Stimulated activated CD8-positive, alpha-beta memory T cell treated with anti-CD3 and anti-CD28 coated beads, Interleukin-15, amount 100 ng/mL, for 24 hours (primary cell): ENCODE results near the gene PAX5.

ENCODE experiments used
- DNase-seq: peaks from one replicate; pipeline ENCODE4 v3.0.0-alpha.2; 2020; ENCODE audit warnings: low read depth

PAX5 gene

GRCh38 chr9:36902080-36902716 lies 131.9 kb downstream of the PAX5 start:
- DNase-seq, result no peak

GRCh38 chr9:36901528-36901927 lies 132.5 kb downstream of the PAX5 start:
- DNase-seq, result no peak

- no peak for DNase-seq
Observed at GRCh38 chr9:36900856-36901220, 133.2 kb downstream of the PAX5 start.

GRCh38 chr9:36900136-36900855 lies 133.8 kb downstream of the PAX5 start:
- DNase-seq, result no peak

DNA sequence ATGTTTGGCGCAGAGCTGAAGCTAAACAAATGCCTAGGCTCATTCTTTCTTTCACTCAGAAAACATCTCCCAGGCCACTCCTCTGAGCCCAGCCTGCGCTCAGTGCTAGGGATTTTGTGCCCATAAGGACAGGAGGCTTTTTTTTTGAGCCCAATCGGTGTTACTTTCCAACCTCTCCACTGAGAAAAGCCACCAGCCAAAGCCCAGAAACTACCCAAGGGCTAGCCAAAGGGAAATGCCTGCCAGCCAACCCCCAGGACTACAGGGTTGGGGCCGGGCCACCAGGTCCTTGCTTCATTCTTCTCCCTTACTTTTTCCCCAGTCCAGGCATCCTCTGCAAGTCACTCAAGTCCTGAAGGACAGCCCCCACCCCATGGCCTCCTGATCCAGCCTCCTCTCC lies 134.7 kb downstream of the PAX5 start:
- no peak for DNase-seq

GRCh38 chr9:36898431-36899020 lies 135.5 kb downstream of the PAX5 start:
- no peak for DNase-seq

- DNase-seq, result no peak
Observed at GRCh38 chr9:36897478-36897877, 136.6 kb downstream of the PAX5 start.

DNA sequence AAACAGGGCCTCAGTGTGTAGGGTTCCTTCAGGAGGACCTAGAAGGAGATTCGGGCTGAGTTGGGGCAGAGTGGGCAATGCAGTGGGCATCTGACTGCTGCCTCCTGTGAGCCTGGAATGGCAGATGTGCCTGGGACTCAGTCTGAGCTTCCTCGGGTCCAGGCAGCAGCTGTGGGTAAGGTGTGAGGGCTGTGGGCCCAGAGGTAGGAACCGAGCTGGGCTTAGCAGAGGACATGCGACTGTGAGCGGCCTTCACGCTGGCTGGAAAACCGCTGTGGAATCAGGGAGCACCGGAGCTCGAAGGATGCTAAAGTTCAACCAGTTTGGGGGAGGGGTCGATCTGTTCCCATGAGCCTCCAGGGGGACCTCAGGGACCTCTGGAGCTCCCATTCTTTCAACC lies 137.0 kb downstream of the PAX5 start:
- DNase-seq, result no peak

DNA sequence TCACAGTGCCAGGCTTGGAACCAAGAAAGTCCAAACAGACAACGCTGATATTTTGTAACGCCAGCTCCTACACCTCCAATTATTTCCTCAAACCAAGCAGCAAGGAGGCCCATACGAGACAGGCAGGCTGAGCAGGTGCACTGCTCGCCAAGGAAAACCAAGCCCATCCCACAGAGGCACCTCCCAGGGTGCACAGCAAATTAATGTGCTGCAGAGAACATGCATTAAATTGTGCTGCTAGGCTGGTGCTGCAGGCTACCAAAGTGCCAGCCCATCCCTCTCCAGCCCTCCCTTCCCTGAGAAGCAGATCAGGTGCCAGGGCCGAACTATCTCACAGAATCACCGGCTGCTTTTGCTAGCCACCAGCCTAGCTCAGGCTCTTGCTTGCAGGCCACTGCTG lies 137.8 kb downstream of the PAX5 start:
- no peak for DNase-seq

- DNase-seq, result no peak
Observed at GRCh38 chr9:36895744-36896260, 138.3 kb downstream of the PAX5 start.

- no peak for DNase-seq
Observed at GRCh38 chr9:36894695-36895310, 139.3 kb downstream of the PAX5 start.

DNA sequence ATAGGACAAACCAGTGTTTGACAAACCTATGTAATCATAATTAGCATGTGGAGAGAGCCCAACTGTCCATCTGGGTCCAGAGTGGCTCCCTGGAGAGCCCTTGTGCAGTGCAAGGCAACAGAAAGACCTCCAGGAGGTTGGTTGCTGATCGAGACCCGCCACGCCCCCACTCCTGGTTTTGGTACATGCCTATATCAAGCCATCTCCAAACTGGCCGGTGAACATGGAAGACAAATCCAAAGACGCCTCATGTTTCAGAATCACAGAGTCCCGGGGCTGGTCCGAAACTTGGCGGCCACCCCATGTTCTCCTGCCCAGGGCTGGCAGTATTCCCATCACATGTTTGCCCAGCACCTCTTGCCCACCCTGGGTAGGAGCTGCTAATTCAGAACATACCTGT lies 140.2 kb downstream of the PAX5 start:
- DNase-seq, result no peak

DNA sequence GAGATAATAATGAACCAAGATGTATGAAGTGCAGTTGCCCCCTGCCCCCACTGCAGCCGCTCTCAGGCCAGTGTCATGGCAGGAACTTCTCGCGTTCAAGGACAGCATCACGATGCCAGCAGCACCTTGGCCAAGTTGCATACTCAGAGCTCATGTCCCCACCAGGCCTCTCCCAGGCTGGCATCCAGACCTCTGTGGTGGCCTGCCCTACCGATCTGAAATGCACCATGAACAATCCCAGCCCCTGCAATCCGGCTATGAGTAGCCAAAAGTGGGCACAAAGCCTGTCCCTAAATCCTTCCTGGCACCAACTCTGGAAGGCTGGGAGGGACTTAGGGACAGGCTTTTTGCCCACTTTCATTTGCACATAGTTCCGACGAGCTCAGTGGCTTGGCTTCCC lies 140.9 kb downstream of the PAX5 start:
- no peak for DNase-seq

DNA sequence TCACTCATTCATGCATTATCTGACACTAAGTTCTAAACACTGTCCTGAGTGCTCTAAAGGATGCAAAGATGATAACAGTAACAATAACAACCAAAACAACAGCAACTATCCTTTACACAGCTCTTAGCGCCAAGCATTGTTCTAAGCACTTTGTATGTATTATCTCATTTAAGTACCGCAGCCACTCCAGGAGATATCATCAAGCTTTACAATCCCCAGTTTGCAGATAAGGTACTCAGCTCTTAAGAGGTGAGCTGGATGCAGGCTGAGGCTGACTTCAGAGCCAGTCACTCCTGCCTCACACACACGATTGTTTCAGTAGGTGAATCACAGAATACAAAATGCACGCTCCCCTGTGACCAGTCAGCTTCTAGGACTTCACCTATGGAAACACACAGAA lies 141.8 kb downstream of the PAX5 start:
- no peak for DNase-seq

DNA sequence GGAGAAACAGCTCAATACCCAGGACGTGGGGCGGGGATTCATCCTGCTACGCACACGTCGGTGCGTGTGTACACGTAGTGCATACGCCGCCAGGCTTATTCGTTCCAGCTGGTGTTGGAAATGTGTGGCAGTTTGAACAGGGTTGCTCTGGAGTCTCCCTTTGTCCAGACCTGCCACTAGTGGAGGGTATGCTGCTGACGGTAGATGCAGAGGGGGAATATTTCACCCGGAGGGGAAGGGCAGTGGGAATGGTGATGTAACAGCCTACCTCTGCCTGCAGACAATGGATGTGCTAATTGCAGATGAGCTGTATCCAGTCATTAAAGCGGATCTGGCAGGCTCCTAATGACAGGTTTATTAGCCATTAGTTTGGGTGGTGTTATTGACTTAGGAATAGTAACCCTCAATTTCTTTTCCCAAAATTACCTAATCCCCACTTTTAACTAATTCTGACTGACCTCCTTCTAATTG lies 142.7 kb downstream of the PAX5 start:
- no peak for DNase-seq

DNA sequence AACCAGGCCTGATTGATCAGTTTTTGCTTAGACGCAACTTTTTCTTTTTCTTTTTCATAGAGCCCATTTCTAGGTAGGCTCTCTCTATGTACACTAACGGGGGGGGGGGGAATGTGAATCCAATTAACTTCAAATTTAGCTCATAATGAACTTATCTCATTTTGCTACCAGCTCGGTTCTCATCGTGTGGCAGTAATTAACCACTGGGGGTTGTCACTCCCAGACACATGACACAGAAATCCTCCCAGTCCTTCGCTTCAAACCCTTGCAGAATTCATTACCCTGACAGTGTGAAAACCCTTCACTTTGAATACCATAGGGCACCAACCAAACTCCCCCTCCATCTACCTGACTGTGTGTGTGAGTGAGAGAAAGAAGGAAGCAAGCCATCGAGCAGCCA lies 144.2 kb downstream of the PAX5 start:
- no peak for DNase-seq

GRCh38 chr9:36888551-36888950 lies 145.5 kb downstream of the PAX5 start:
- no peak for DNase-seq

GRCh38 chr9:36884721-36885120 lies 149.3 kb downstream of the PAX5 start:
- DNase-seq, result no peak

- DNase-seq, result no peak
Observed at GRCh38 chr9:36882594-36882993, 151.5 kb downstream of the PAX5 start.

DNA sequence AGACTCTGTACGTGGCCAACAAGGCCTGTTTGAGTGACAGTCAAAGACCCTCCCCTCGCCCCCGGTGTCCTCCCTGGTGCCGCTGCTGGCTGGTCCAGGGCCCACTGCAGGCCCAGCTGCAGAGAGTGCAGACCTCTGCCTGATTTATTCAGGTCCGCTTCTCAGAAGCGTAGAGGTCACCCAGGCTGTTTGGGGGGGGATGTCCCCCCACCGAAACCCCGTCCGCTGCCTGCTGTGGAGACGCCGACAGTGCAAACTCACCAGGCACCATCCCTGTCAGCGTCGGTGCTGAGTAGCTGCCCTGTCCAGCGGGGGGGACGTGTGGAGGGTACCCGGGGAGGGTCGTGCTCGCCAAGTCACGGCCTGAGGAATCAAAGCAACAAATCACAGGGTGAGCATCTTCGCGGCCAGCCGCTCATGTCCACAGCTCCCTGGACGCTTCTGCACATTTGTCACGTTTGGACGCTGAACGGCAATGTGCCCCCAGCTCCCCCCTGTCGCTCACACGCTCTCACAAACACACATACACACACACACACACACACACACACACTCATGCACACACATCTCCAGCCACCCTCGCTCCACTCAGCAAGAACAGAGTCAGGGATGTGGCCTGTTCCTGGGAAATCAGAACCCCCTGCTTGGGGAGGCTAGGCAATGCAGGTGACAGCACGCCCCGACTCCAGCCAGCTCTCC lies 152.2 kb downstream of the PAX5 start:
- no peak for DNase-seq

- no peak for DNase-seq
Observed at GRCh38 chr9:36881316-36881715, 152.8 kb downstream of the PAX5 start.

DNA sequence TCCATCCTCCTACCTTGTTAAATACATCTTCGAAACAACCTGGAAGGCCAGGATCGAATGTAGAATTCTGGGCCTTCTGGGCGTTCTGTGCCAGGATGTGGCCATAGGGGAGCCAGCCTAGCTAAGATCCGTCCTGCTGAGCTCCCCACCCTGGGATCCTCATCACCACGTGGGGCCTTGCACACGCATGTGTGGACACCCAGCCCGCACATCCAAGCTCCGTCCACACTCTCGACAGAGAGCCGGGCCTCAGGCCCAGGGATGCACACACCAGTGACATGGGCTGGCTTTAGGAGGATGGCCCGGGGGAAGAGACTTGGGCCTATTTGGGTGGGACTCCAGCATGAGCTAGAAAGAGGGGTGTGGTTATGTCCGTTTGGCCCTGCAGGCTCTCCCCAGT lies 154.0 kb downstream of the PAX5 start:
- DNase-seq, result no peak
